Keratinocyte (primary cell): Measurements from ENCODE around the gene BRF1. TPM values are rescaled to one million over a fixed set of nuclear protein-coding genes. Genes with fewer than 3 reads are reported as not detected.
"Not testable (repeated sequence)": the region's sequence is repeated elsewhere in the genome, so short reads cannot be mapped to it uniquely, and the experiment has no call there.

Experiments used
- DNase-seq: peaks from one replicate; pipeline ENCODE4 v3.0.0-alpha.2; 2011; ENCODE audit warnings: low read depth, missing footprints, low spot score
- FAIRE-seq: peaks from 2 replicates; lab custom pipeline; 2011; peaks lifted over from hg19 to GRCh38; lab: Jason Lieb, UNC
- H2AFZ ChIP-seq: 2 replicates; pipeline ENCODE4 v1.6.0; 2012; ENCODE audit warnings: low read length, control low read depth, inconsistent platforms; ENCODE audit not compliant: control insufficient read depth
- H3K27ac ChIP-seq: 2 replicates; pipeline ENCODE4 v1.5.1; 2011; ENCODE audit warnings: low read length; ENCODE audit not compliant: control insufficient read depth, insufficient read depth
- H3K27me3 ChIP-seq: 3 replicates; pipeline ENCODE4 v1.6.0; 2011; ENCODE audit warnings: low read length; ENCODE audit not compliant: control insufficient read depth, insufficient read depth; ENCODE audit errors: extremely low read depth
- H3K36me3 ChIP-seq, 2 experiments: 2 replicates in 1 of 2; 3 replicates in 1 of 2; pipeline ENCODE4 v1.5.1; 2011; ENCODE audit warnings: low read length in 2 of 2, mild to moderate bottlenecking in 1 of 2; ENCODE audit not compliant: control insufficient read depth in 2 of 2, insufficient read depth in 2 of 2; ENCODE audit errors: extremely low read depth in 1 of 2
- H3K4me1 ChIP-seq: 3 replicates; pipeline ENCODE4 v1.5.1; 2011; ENCODE audit warnings: low read length; ENCODE audit not compliant: control insufficient read depth, insufficient read depth; ENCODE audit errors: extremely low read depth
- H3K4me2 ChIP-seq: 3 replicates; pipeline ENCODE4 v1.6.0; 2011; ENCODE audit warnings: low read depth, low read length; ENCODE audit not compliant: control insufficient read depth, insufficient read depth; ENCODE audit errors: extremely low read depth
- H3K4me3 ChIP-seq, 3 experiments: fragments of 200-600 bp in 1 of 3; sonication (generic) in 1 of 3; 2 replicates in 2 of 3; 3 replicates in 1 of 3; pipeline ENCODE4 v1.5.1; 2011 to 2016; ENCODE audit warnings: low read length in 3 of 3, mild to moderate bottlenecking in 3 of 3, control low read depth in 2 of 3, inconsistent platforms in 1 of 3, low read depth in 1 of 3, mixed read lengths in 1 of 3, mixed run types in 1 of 3, moderate library complexity in 1 of 3; ENCODE audit not compliant: control insufficient read depth in 2 of 3, insufficient read depth in 2 of 3; ENCODE audit errors: extremely low read depth in 1 of 3
- H3K79me2 ChIP-seq: 2 replicates; pipeline ENCODE4 v1.6.0; 2012; ENCODE audit warnings: low read length; ENCODE audit not compliant: control insufficient read depth, insufficient read depth
- H3K9ac ChIP-seq: 3 replicates; pipeline ENCODE4 v1.6.0; 2011; ENCODE audit warnings: low read length; ENCODE audit not compliant: control insufficient read depth, insufficient read depth; ENCODE audit errors: extremely low read depth
- H3K9me1 ChIP-seq: 3 replicates; pipeline ENCODE4 v1.6.0; 2011; ENCODE audit warnings: low read length; ENCODE audit not compliant: control insufficient read depth, insufficient read depth; ENCODE audit errors: extremely low read depth
- H3K9me3 ChIP-seq: 2 replicates; pipeline ENCODE4 v1.5.1; 2012; ENCODE audit warnings: low read depth, low read length; ENCODE audit not compliant: control insufficient read depth
- H4K20me1 ChIP-seq: 3 replicates; pipeline ENCODE4 v1.6.0; 2011; ENCODE audit warnings: low read length; ENCODE audit not compliant: control insufficient read depth, insufficient read depth; ENCODE audit errors: extremely low read depth
- CTCF ChIP-seq, 3 experiments: IDR thresholded peaks in 1 of 3; conservative IDR thresholded peaks in 1 of 3; optimal IDR thresholded peaks in 1 of 3; 2 replicates in 2 of 3; 3 replicates in 1 of 3; pipeline versions ENCODE3 to v1.5.1; 2011; ENCODE audit warnings: low read length in 3 of 3, mild to moderate bottlenecking in 3 of 3, moderate library complexity in 2 of 3, control low read depth in 1 of 3, inconsistent platforms in 1 of 3; ENCODE audit not compliant: insufficient read depth in 2 of 3; ENCODE audit errors: extremely low read depth in 1 of 3
- EZH2 ChIP-seq: IDR thresholded peaks from one replicate; pipeline ENCODE4 v1.6.1; 2012; ENCODE audit warnings: inconsistent platforms, mild to moderate bottlenecking, low read length, moderate library complexity
- dilution Hi-C: fragments of 300-500 bp; cut with MboI; formaldehyde crosslinking; loops from one replicate; pipeline ENCODE4 v1.7.0; 2020; ENCODE audit warnings: low sequenced_read_pairs; ENCODE audit not compliant: extremely low pct_ligation_motif_present
- polyA plus RNA-seq, 5 experiments: library from polyadenylated mRNA; depleted of rRNA in 3 of 5; stranded (reverse) in 3 of 5; stranded (forward) in 1 of 5; unstranded in 1 of 5; fragments of >200 nt; gene quantifications; 1 replicate in 1 of 5; 2 replicates in 3 of 5; 3 replicates in 1 of 5; pipeline versions ENCODE4 v1.2.1 to v1.2.3, GENCODE V29; 2011 to 2012; ENCODE audit warnings: missing spikeins in 2 of 5, low read depth in 1 of 5, low replicate concordance in 1 of 5

Gene BRF1
- polyA plus RNA-seq, 1 donor (not counting 4 experiments of a cell fraction or from before 2014, with no cell fraction given): 6.5 TPM

DNA sequence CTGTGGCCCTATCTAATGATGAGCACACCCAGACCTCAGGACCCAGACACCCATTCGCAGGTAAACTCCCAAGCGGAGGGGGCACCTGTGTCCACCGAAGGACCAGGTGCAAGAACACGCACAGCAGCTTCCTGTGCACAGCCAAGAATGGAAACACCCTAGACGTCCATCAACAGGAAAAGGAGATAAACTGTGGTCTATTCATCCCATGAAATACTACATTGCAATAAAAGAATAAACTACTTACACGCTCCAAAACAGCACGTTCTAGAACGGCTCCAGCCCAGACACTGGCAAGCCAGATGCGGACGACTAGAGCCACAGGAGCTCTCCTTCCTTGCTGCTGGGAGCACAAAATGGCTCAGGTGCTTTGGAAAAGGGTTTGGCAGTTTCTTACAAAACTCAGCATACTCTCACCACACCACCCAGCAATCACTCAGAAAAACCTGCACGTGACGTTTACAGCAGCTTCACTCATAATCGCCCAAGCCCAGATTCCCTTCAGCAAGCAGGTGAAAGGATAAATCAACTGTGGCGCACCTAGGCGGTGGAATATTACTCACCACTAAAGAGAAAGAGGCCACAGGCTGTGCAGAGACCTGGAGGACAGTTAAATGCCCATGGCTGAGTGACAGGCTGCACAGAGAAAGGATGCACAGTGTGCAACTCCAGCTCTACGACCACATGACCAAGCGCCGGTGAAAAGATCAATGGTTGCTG is 21.0 kb downstream of the BRF1 start:
- H3K9me1 ChIP-seq: no peaks in the 10 kb centered on the region
- DNase-seq (no peak), FAIRE-seq (no peak)
- H3K79me2 ChIP-seq: peaks cover 42% of the 10 kb centered on the region
- no peak for TF ChIP-seq EZH2
- TF ChIP-seq CTCF (optimal IDR thresholded peaks at IDR 0.05 in 1 of 3, IDR thresholded peaks at IDR 0.05 in 1 of 3, conservative IDR thresholded peaks at IDR 0.05 in 1 of 3; ENCODE audit: extremely low read depth in 1 of 3, insufficient read depth in 2 of 3, low read length in 3 of 3): no peak
- no peak overlapping the region for H2AFZ ChIP-seq
- H3K4me1 ChIP-seq: no peaks in the 10 kb centered on the region
- H3K36me3 ChIP-seq: peaks cover 2 to 4% of the 10 kb centered on the region in 2 experiments
- peaks cover 10% of the 10 kb centered on the region for H4K20me1 ChIP-seq
- no peaks in the 10 kb centered on the region for H3K27me3 ChIP-seq
- H3K4me2 ChIP-seq: no peak overlapping the region
- dilution Hi-C loops: no loop called here
- no peaks in the 10 kb centered on the region for H3K9me3 ChIP-seq
- H3K27ac ChIP-seq: no peak overlapping the region
- no peak overlapping the region for H3K9ac ChIP-seq
- H3K4me3 ChIP-seq: no peak overlapping the region

GRCh38 chr14:105277448-105277847 is 23.4 kb downstream of the BRF1 start:
- DNase-seq, H2AFZ ChIP-seq, H3K27ac ChIP-seq, dilution Hi-C loops, H3K9ac ChIP-seq, H3K27me3 ChIP-seq, H3K4me2 ChIP-seq, H3K9me3 ChIP-seq, H3K4me1 ChIP-seq, H3K36me3 ChIP-seq, H3K9me1 ChIP-seq, FAIRE-seq, H3K4me3 ChIP-seq: not testable (repeated sequence)
- peaks cover 31% of the 10 kb centered on the region for H3K79me2 ChIP-seq
- peaks cover 10% of the 10 kb centered on the region for H4K20me1 ChIP-seq
